T-helper 9 cell (primary cell): Measurements from ENCODE around the gene SQOR.

Experiments used
- DNase-seq: peaks from one replicate; pipeline ENCODE4 v3.0.0-alpha.2; 2020

Gene SQOR

DNA sequence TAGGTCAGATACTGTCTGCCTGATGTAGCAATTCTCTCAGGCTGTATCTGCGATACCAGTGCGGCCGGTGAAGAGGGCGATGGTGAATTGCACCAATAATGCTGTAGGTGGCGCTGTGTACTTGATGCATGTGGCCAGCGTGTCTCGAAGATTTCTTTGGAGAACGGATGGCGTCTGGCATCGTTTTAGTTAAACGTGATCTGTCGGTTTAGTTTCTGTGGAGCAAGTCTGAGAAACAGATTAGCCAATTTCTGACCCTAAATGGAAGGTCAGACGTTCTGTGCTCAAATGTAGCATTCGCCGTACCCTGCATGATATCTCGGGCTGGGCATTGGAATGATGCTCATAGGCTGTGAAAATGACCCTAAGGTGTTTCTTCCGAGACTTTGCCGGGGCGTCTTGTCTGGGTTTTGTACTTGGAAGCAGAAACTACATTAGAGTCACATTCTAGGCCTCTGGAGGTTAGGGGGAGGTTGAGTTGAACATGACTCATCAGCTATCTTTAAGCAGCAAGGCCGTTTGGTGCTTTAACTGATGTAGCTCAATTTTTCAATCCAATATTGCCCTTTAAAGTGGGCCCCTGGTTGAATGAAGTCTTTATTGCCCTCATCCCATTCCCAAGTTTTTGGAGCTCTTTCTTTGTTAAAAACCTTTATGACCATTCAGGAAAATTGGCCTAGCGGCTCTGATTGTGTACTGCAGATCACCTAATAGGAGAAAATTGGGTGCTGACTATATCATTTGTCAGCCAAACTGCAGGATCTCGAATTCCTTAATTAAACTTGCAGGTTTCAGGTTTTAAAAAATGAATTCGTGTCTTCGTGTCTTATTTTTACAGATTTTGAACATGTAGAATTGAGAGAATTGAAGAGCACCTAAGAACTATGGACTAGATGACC lies 80.0 kb downstream of the SQOR start:
- peak; percentile 14 for DNase-seq

DNA sequence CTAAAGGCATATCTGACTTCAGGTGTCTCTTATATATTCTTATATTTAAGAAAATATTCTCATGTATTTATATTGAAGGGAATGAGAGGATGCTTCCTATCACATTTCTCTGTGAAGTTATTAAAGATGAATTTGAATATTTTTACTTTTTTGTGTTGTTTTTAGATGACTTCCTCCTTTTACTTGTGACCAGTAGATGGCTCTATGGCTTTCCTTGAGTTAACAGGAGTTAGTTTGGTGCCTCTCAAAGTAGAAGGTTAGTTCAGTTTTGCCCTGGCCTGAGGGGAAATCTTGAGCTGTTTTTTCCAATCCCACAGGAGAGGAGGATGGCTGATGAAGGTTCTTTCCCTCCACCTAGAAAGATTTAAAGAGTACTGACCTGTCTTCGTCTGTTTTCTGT lies 80.7 kb downstream of the SQOR start:
- no peak for DNase-seq

DNA sequence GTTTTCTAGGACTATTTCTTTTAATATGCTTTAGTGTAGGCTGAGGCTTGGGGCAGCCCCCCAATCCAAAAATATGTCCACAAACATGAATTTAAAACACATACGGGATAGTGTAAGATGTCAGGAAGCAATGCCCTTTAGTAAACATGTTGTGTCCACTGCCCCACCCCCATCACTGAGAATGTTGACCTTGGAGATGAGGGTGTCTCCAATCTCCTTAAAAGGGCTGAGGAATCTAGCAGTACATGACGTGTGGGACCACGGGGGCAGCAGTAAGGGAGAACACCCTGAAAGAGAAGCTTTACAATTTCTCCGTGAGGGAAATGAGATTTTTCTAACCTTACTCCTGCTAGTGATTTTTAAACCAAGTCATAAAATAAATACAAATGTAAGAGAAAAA lies 84.7 kb downstream of the SQOR start:
- DNase-seq, result no peak

DNA sequence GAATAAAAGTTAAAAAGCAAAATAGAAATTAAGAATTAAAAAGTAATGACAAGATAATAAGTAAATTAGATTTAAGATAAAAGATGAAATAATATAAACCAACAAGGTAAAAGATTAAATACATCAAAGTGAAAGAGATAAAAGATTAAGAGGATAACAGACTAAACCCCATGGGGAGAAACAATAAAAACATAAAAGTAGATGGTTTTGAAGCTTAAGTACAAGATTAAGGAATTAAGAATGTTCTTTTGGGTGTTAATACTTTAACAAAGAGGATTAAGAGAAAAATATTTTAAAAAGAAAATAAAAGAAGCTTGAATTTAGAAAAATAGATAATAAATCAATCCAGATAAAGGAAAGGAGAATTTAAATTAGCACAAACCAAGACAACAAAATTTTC lies 85.4 kb downstream of the SQOR start:
- DNase-seq, result no peak

DNA sequence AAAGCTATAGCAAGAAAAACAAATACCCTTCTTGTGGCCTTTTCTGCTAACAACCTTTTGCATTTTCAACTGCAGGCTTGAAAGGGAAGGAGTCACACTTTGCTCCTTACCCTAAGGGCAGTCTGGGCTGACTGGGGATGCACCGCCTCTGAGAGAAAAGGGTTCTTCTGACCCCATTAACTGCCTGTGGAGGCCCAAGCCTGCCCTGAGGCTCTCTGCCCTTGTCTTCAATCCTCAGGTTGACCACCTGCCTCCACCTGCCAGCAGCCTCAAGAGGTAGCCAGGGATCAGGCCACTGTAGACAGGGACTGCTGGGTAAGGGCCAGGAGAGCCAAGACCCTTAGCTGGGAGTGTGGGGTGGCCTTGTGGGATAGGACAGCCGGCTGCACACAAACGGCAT lies 93.8 kb downstream of the SQOR start:
- no peak for DNase-seq

DNA sequence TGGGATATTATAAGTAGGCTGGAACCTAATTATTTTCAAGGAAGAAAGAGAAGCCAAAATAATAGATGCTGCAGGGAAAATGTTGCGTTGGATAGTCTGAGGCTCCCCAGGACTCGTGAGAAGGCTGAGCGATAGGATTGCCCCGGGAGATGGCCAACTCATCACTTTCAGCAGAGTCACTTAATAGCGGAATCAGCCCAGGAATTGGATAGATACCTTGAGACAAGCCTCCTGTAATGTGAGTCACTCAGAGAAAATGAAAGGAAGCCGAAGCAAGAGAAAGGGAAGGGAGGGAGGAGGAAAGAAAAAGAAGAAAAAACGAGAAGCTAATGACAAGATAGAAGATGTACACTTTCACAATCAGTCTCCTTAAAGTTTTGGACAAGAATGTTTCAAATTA lies 94.3 kb downstream of the SQOR start:
- no peak for DNase-seq

DNA sequence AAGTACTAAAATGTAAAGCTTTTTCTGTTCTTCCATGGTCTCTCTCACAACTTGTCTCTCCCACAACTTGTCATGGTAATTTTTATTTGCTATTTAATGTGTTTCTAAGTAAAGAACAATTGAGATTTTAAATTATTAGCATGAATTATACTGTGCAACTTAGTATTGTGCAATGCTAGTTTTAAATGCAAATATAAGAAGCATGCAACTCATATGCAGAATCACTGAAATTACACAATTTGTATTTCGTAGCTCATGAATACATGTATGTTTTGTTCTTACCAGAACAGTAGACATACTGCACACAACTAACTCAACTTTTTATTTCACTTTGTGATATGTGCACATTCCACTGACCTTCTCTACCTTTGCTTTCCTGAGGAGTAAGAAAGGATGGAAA lies 96.5 kb downstream of the SQOR start:
- no peak for DNase-seq

DNA sequence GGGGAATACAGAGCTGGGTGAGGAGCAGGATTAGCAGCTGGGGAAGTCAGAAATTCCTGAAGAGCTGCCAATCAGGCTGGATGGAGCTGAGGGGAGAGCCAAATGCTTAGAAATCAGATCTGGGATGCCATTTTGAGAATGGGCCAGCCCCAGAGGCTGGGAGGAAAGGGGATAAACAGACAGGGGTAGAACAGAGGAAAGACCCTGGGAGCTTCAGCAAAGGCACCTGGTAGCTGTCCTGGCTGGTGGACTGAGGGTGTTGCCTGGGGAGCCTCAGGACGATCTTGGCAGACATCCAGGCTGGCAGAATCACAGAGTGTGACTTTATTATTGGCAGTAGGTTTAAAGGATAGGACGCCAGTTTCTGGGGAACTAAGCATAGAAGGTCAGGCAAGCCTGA lies 97.8 kb downstream of the SQOR start:
- DNase-seq, result no peak

DNA sequence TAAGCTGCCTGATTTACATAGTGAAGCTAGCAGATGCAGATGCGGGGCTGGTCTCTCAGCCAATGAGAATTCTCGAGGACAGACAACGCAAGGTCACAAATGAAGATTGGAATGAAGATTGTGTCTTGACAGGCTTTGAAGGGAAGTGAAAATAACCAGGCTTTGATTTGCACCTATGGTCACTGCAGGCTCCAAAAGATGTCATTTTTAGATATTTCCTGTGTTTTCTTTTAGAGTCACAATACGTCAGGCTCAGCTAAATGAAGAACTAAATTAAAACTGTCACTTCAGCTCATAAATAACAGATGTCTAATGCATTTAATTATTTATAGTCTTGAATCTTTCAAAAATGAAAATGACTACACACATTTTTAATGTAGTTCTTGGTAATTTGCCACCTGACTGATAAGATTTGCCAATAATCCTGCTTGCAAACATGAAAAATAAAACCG lies 99.5 kb downstream of the SQOR start:
- DNase-seq, result no peak
